HepG2 (cell line): ENCODE results near the gene C1orf116. TPM values are rescaled to one million over a fixed set of nuclear protein-coding genes. Genes with fewer than 3 reads are reported as not detected.

ENCODE experiments used
- ATAC-seq: fragments of 200-7000 bp; cut with Tn5 transposase; 3 replicates; pipeline ENCODE4 v1.9.1; 2020; ENCODE audit warnings: mild to moderate bottlenecking, moderate library complexity
- BruUV-seq: library from RNA; stranded (reverse); fragments of 400-500 nt; replicated peaks from 2 replicates; lab custom pipeline; 2021; lab: Mats Ljungman, UMichigan
- CTCF ChIA-PET: fragments of 300-600 bp; formaldehyde crosslinking; extraction: SDS; loops from one replicate; lab custom pipeline; 2021; ENCODE audit warnings: low total read pairs, inconsistent platforms, low intra/inter-chr PET ratio; lab: Yijun Ruan, JAX
- POLR2A ChIA-PET: fragments of 350-600 bp; sonication (Branson Sonifier 250); formaldehyde crosslinking; loops from one replicate; lab custom pipeline; 2020; ENCODE audit warnings: antibody characterized with exemption, inconsistent platforms; lab: Yijun Ruan, JAX
- DNase-seq: peaks from one replicate; pipeline ENCODE4 v3.0.0-alpha.2; 2015; ENCODE audit warnings: low spot score
- FAIRE-seq: peaks from 3 replicates; lab custom pipeline; 2011; peaks lifted over from hg19 to GRCh38; lab: Jason Lieb, UNC
- H2AFZ ChIP-seq: one replicate; pipeline ENCODE4 v1.6.1; 2011; ENCODE audit warnings: low read length, inconsistent platforms
- H3K27ac ChIP-seq: fragments of 300-600 bp; 3 replicates; pipeline ENCODE4 v1.8.0; 2011; ENCODE audit warnings: mixed run types, mild to moderate bottlenecking, mixed read lengths, low read length, inconsistent platforms; ENCODE audit not compliant: insufficient read depth; ENCODE audit errors: extremely low read length
- H3K27me3 ChIP-seq, 2 experiments: fragments of 200-600 bp in 1 of 2; 2 replicates in 1 of 2; 3 replicates in 1 of 2; pipeline versions ENCODE4 v1.6.0 to v1.8.0; 2011; ENCODE audit warnings: low read length in 2 of 2, mild to moderate bottlenecking in 2 of 2, moderate library complexity in 2 of 2, inconsistent platforms in 1 of 2; ENCODE audit not compliant: insufficient read depth in 2 of 2, control insufficient read depth in 1 of 2
- H3K36me3 ChIP-seq, 2 experiments: fragments of 200-600 bp in 1 of 2; replicated peaks in 1 of 2; 2 replicates in 1 of 2; 3 replicates in 1 of 2; pipeline versions ENCODE4 v1.5.1 to v1.8.0; 2011; ENCODE audit warnings: low read length in 2 of 2, inconsistent platforms in 1 of 2; ENCODE audit not compliant: insufficient read depth in 2 of 2, control insufficient read depth in 1 of 2
- H3K4me1 ChIP-seq: 2 replicates; pipeline ENCODE4 v1.5.1; 2012; ENCODE audit warnings: low read length, inconsistent platforms; ENCODE audit not compliant: insufficient read depth
- H3K4me2 ChIP-seq: 2 replicates; pipeline ENCODE4 v1.6.0; 2011; ENCODE audit warnings: low read depth, low read length, inconsistent platforms
- H3K4me3 ChIP-seq, 3 experiments: fragments of 200-600 bp in 1 of 3; sonication (generic), shearing (Covaris generic) in 1 of 3; replicated peaks in 1 of 3; 2 replicates each; pipeline ENCODE4 v1.5.1; 2011 to 2016; ENCODE audit warnings: low read length in 3 of 3, inconsistent platforms in 2 of 3, low read depth in 2 of 3, mild to moderate bottlenecking in 2 of 3, control low read depth in 1 of 3, mixed read lengths in 1 of 3; ENCODE audit not compliant: insufficient read depth in 1 of 3
- H3K79me2 ChIP-seq: one replicate; pipeline ENCODE4 v1.6.1; 2011; ENCODE audit warnings: low read length, inconsistent platforms; ENCODE audit not compliant: insufficient read depth
- H3K9ac ChIP-seq: 2 replicates; pipeline ENCODE4 v1.6.0; 2011; ENCODE audit warnings: mild to moderate bottlenecking, low read depth, low read length, inconsistent platforms; ENCODE audit not compliant: insufficient read depth
- H3K9me3 ChIP-seq: 2 replicates; pipeline ENCODE4 v1.5.1; 2012; ENCODE audit warnings: mild to moderate bottlenecking, low read length
- H4K20me1 ChIP-seq: 2 replicates; pipeline ENCODE4 v1.6.0; 2011; ENCODE audit warnings: inconsistent platforms, mild to moderate bottlenecking, low read length, moderate library complexity; ENCODE audit not compliant: insufficient read depth
- BRCA1 ChIP-seq: sonication (generic); formaldehyde crosslinking; IDR thresholded peaks from 2 replicates; pipeline ENCODE4 v1.4.0; 2020; ENCODE audit warnings: missing genetic modification reagents
- CC2D1A ChIP-seq: sonication (generic); formaldehyde crosslinking; IDR thresholded peaks from 2 replicates; pipeline ENCODE4 v1.8.1; 2023; ENCODE audit warnings: mild to moderate bottlenecking, missing genetic modification reagents
- ZNF44 ChIP-seq: sonication (generic); formaldehyde crosslinking; IDR thresholded peaks from 2 replicates; pipeline ENCODE4 v1.5.1; 2020; ENCODE audit warnings: mild to moderate bottlenecking, missing genetic modification reagents
- WGBS: methylation state at CpG from one replicate; pipeline ENCODE4 v1.1.6; 2017; ENCODE audit warnings: low lambda C conversion rate; 5-methylcytosine and 5-hydroxymethylcytosine counted together
- in situ Hi-C: cut with HindIII; loops from 2 replicates; pipeline ENCODE4 v1.10.0; 2017; ENCODE audit warnings: low pct_unique_long_range_greater_than_20kb; ENCODE audit not compliant: extremely low pct_ligation_motif_present
- intact Hi-C: fragments of 100-400 bp; cut with micrococcal nuclease; formaldehyde crosslinking; loops from one replicate; pipeline ENCODE4 v1.10.0; 2022; ENCODE audit not compliant: unreplicated experiment
- polyA plus RNA-seq, 8 experiments: library from polyadenylated mRNA; depleted of rRNA in 3 of 8; stranded (reverse) in 7 of 8; unstranded in 1 of 8; fragments of >200 nt; fragmentation: Illumina TruSeq in 4 of 8; extraction: Trizol in 4 of 8; gene quantifications; 2 replicates each; pipeline versions ENCODE4 v1.2.1 to v1.2.3, GENCODE V29; 2011 to 2016; ENCODE audit warnings: low read depth in 4 of 8, missing spikeins in 1 of 8, mixed read lengths in 1 of 8; ENCODE audit not compliant: insufficient read depth in 1 of 8
- total RNA-seq, 5 experiments: library from RNA; depleted of rRNA; stranded (reverse); fragments of >200 nt; fragmentation: Illumina TruSeq; extraction: Trizol; gene quantifications; 2 replicates each; pipeline ENCODE4 v1.2.3, GENCODE V29; 2016; ENCODE audit warnings: low read depth in 1 of 5
- TF ChIP-seq, protein P1 (sequence below): sonication (generic); formaldehyde crosslinking; IDR thresholded peaks from 2 replicates; pipeline ENCODE4 v1.4.0; 2020; ENCODE audit warnings: missing genetic modification reagents
- TF ChIP-seq, protein P2 (sequence below): IDR thresholded peaks from 2 replicates; pipeline ENCODE4 v1.6.1; 2016
- TF ChIP-seq, protein P3 (sequence below): sonication (generic); formaldehyde crosslinking; IDR thresholded peaks from 2 replicates; pipeline ENCODE4 v1.5.0; 2020; ENCODE audit warnings: missing genetic modification reagents
- TF ChIP-seq, protein P4 (sequence below): sonication (generic); formaldehyde crosslinking; IDR thresholded peaks from 2 replicates; pipeline ENCODE4 v1.4.0; 2020; ENCODE audit warnings: missing genetic modification reagents
- TF ChIP-seq, protein P5 (sequence below): sonication (generic); formaldehyde crosslinking; IDR thresholded peaks from 2 replicates; pipeline ENCODE4 v1.4.0; 2020; ENCODE audit warnings: missing genetic modification reagents
- TF ChIP-seq, protein P6 (sequence below): IDR thresholded peaks from 2 replicates; pipeline ENCODE4 v1.6.1; 2016; ENCODE audit warnings: mild to moderate bottlenecking

The C1orf116 gene
- total and polyA plus RNA-seq, 2 of the 13 experiments (the other 11 are each of a cell fraction or from before 2014, with no cell fraction given): 0.51 to 0.95 TPM

DNA sequence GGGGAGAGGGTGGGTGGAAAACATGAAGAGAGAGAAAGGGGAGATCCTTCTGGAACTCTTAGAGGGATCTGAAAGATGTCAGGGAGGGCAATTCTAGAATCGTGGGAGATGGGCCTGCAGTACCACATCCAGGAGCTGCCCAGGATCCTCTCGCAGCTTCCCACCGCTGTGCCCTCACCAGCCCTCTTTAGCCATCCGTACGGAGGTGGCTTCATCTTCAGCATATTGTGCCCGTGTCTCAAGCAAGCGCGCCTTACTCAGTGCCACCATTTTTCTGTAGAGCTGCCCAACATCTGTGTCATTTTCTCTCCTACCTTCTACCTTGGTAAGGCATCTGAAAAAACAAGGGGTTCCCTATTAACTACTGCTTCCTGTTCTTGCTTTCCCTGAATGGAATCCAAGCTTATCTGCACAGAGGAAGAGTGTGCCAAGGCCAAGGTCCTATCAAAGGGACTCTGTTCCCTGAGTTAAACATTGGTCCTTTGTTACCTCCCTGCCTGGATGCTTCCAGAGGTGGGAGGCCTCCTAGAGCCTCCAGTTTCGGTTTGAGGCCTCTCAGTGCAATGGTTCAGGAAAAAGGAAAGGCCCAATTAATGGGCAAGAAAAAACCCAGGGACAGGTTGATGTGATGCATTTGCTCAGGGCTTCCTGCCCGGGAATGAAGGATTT is 23.2 kb downstream of the C1orf116 start (continued):
- TF ChIP-seq, protein P1, sequence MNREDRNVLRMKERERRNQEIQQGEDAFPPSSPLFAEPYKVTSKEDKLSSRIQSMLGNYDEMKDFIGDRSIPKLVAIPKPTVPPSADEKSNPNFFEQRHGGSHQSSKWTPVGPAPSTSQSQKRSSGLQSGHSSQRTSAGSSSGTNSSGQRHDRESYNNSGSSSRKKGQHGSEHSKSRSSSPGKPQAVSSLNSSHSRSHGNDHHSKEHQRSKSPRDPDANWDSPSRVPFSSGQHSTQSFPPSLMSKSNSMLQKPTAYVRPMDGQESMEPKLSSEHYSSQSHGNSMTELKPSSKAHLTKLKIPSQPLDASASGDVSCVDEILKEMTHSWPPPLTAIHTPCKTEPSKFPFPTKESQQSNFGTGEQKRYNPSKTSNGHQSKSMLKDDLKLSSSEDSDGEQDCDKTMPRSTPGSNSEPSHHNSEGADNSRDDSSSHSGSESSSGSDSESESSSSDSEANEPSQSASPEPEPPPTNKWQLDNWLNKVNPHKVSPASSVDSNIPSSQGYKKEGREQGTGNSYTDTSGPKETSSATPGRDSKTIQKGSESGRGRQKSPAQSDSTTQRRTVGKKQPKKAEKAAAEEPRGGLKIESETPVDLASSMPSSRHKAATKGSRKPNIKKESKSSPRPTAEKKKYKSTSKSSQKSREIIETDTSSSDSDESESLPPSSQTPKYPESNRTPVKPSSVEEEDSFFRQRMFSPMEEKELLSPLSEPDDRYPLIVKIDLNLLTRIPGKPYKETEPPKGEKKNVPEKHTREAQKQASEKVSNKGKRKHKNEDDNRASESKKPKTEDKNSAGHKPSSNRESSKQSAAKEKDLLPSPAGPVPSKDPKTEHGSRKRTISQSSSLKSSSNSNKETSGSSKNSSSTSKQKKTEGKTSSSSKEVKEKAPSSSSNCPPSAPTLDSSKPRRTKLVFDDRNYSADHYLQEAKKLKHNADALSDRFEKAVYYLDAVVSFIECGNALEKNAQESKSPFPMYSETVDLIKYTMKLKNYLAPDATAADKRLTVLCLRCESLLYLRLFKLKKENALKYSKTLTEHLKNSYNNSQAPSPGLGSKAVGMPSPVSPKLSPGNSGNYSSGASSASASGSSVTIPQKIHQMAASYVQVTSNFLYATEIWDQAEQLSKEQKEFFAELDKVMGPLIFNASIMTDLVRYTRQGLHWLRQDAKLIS (CRISPR knock-in tag): no peak

DNA sequence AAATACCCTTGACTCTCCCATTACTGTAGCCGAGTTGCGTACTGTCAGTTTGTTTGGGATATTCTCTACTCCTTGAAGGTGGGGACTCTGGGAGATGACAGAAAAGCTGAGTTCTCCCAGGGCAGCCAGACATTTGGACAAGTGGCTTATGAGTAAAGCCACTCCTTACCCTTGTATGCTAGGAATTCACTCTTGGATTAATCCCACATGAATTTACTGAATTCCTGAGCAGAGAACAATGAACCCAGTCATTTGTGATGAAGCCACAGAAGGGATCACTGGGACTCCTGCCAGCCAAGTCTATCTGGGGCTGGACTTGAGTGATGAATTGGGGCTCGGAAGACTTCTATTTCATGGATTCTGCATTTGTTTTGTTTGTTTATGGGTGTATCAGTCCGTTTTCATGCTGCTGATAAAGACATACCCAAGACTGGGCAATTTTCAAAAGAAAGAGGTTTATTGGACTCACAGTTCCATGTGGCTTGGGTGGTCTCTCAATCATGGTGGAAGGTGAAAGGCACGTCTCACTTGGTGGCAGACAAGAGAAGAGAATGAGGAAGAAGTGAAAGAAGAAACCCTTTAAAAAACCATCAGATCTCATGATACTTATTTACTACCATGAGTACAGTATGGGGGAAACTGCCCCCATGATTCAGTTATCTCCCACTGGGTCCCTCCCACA is 25.1 kb downstream of the C1orf116 start:
- Histone ChIP-seq H4K20me1 (no peaks in the 10 kb centered on the region), H3K79me2 (no peaks in the 10 kb centered on the region), H3K4me3 (no peak overlapping the region; a peak in 1 of 6 replicates), H3K4me1 (peaks cover 86% of the 10 kb centered on the region), H3K9me3 (no peaks in the 10 kb centered on the region), H3K36me3 (no peaks in the 10 kb centered on the region), H3K27ac (peak overlapping the region; percentile 71), H3K27me3 (no peaks in the 10 kb centered on the region), H3K4me2 (peak overlapping the region; percentile 57), H2AFZ (no peak overlapping the region), H3K9ac (0 out of 2 replicates have a peak overlapping the region, but pooled peaks have one; percentile 24)
- ATAC-seq: peak; percentile 77
- in situ Hi-C loops: no loop called here
- ChIA-PET CTCF (no interaction called here), POLR2A (interaction anchor here (1.1 kb wide), 1 partner anchor 45 kb away, joined by 3 read pairs; the partner anchor contains the start of gene PFKFB2)
- peak; percentile 94 for DNase-seq
- intact Hi-C loops: no loop called here
- FAIRE-seq: peak; percentile 49
- BruUV-seq: no TSS peak
- WGBS: 28% methylated on average over 5 of the region's 5 CpGs
- TF ChIP-seq, protein P2, sequence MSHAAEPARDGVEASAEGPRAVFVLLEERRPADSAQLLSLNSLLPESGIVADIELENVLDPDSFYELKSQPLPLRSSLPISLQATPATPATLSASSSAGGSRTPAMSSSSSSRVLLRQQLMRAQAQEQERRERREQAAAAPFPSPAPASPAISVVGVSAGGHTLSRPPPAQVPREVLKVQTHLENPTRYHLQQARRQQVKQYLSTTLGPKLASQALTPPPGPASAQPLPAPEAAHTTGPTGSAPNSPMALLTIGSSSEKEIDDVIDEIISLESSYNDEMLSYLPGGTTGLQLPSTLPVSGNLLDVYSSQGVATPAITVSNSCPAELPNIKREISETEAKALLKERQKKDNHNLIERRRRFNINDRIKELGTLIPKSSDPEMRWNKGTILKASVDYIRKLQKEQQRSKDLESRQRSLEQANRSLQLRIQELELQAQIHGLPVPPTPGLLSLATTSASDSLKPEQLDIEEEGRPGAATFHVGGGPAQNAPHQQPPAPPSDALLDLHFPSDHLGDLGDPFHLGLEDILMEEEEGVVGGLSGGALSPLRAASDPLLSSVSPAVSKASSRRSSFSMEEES: no peak
- TF ChIP-seq BRCA1 (no peak), CC2D1A (CRISPR knock-in tag) (no peak), ZNF44 (no peak)
- TF ChIP-seq, protein P3, sequence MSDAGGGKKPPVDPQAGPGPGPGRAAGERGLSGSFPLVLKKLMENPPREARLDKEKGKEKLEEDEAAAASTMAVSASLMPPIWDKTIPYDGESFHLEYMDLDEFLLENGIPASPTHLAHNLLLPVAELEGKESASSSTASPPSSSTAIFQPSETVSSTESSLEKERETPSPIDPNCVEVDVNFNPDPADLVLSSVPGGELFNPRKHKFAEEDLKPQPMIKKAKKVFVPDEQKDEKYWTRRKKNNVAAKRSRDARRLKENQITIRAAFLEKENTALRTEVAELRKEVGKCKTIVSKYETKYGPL (CRISPR knock-in tag): no peak
- TF ChIP-seq, protein P4, sequence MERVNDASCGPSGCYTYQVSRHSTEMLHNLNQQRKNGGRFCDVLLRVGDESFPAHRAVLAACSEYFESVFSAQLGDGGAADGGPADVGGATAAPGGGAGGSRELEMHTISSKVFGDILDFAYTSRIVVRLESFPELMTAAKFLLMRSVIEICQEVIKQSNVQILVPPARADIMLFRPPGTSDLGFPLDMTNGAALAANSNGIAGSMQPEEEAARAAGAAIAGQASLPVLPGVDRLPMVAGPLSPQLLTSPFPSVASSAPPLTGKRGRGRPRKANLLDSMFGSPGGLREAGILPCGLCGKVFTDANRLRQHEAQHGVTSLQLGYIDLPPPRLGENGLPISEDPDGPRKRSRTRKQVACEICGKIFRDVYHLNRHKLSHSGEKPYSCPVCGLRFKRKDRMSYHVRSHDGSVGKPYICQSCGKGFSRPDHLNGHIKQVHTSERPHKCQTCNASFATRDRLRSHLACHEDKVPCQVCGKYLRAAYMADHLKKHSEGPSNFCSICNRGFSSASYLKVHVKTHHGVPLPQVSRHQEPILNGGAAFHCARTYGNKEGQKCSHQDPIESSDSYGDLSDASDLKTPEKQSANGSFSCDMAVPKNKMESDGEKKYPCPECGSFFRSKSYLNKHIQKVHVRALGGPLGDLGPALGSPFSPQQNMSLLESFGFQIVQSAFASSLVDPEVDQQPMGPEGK (CRISPR knock-in tag): peak; percentile 9; the same call in 1 of the 2 replicates
- TF ChIP-seq, protein P5, sequence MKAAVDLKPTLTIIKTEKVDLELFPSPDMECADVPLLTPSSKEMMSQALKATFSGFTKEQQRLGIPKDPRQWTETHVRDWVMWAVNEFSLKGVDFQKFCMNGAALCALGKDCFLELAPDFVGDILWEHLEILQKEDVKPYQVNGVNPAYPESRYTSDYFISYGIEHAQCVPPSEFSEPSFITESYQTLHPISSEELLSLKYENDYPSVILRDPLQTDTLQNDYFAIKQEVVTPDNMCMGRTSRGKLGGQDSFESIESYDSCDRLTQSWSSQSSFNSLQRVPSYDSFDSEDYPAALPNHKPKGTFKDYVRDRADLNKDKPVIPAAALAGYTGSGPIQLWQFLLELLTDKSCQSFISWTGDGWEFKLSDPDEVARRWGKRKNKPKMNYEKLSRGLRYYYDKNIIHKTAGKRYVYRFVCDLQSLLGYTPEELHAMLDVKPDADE (CRISPR knock-in tag): no peak
- TF ChIP-seq, protein P6, sequence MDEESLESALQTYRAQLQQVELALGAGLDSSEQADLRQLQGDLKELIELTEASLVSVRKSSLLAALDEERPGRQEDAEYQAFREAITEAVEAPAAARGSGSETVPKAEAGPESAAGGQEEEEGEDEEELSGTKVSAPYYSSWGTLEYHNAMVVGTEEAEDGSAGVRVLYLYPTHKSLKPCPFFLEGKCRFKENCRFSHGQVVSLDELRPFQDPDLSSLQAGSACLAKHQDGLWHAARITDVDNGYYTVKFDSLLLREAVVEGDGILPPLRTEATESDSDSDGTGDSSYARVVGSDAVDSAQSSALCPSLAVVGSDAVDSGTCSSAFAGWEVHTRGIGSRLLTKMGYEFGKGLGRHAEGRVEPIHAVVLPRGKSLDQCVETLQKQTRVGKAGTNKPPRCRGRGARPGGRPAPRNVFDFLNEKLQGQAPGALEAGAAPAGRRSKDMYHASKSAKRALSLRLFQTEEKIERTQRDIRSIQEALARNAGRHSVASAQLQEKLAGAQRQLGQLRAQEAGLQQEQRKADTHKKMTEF (CRISPR knock-in tag): 0 out of 2 replicates have a peak, but pooled peaks have one; percentile 43
